H1 (cell line): Measurements from ENCODE around the gene CD46. TPM values are rescaled to one million over a fixed set of nuclear protein-coding genes. Genes with fewer than 3 reads are reported as not detected.

Experiments
- CTCF ChIA-PET: fragments of 300-600 bp; sonication (Branson Sonifier 250); formaldehyde crosslinking; loops from one replicate; lab custom pipeline; 2021; ENCODE audit not compliant: partially characterized antibody; lab: Charles Lee
- POLR2A ChIA-PET: fragments of 300-600 bp; sonication (Branson Sonifier 250); formaldehyde crosslinking; loops from one replicate; lab custom pipeline; 2021; ENCODE audit warnings: inconsistent platforms; ENCODE audit not compliant: partially characterized antibody; lab: Charles Lee
- DNase-seq, 2 experiments: peaks; one replicate each; pipeline versions ENCODE4 v3.0.0 to v3.0.0-alpha.2; 2010 to 2022; ENCODE audit warnings: low spot score in 2 of 2, low read depth in 1 of 2, mixed read lengths in 1 of 2
- FAIRE-seq: peaks from 2 replicates; lab custom pipeline; 2011; peaks lifted over from hg19 to GRCh38; lab: Jason Lieb, UNC
- H2AFZ ChIP-seq: 2 replicates; pipeline ENCODE4 v1.8.1; 2012; ENCODE audit warnings: low read length, inconsistent platforms
- H2AK5ac ChIP-seq: 2 replicates; pipeline ENCODE4 v1.6.1; 2013; ENCODE audit warnings: low read depth, low read length
- H2BK120ac ChIP-seq: replicated peaks from 2 replicates; pipeline ENCODE3; 2013; ENCODE audit warnings: low read depth, low read length, inconsistent platforms
- H2BK12ac ChIP-seq: 2 replicates; pipeline ENCODE4 v1.6.1; 2013; ENCODE audit warnings: low read depth, low read length
- H2BK15ac ChIP-seq: 2 replicates; pipeline ENCODE4 v1.6.1; 2013; ENCODE audit warnings: low read length
- H2BK20ac ChIP-seq: 2 replicates; pipeline ENCODE4 v1.6.1; 2013; ENCODE audit warnings: low read length
- H2BK5ac ChIP-seq: 2 replicates; pipeline ENCODE4 v1.6.1; 2013; ENCODE audit warnings: low read depth, low read length
- H3K14ac ChIP-seq: 2 replicates; pipeline ENCODE4 v1.6.1; 2013; ENCODE audit warnings: inconsistent platforms; ENCODE audit not compliant: insufficient read length
- H3K18ac ChIP-seq: 2 replicates; pipeline ENCODE4 v1.6.1; 2013; ENCODE audit warnings: low read length; ENCODE audit errors: extremely low read depth
- H3K23ac ChIP-seq: 2 replicates; pipeline ENCODE4 v1.6.1; 2013; ENCODE audit warnings: inconsistent platforms; ENCODE audit not compliant: insufficient read length
- H3K23me2 ChIP-seq: 2 replicates; pipeline ENCODE4 v1.6.1; 2013; ENCODE audit warnings: low read depth, low read length
- H3K27ac ChIP-seq: 2 replicates; pipeline ENCODE4 v1.6.1; 2011; ENCODE audit warnings: low read depth, low read length, inconsistent platforms
- H3K27me3 ChIP-seq, 4 experiments: replicated peaks in 1 of 4; 1 replicate in 1 of 4; 2 replicates in 3 of 4; pipeline versions ENCODE4 v1.6.1 to v1.8.1; 2011 to 2013; ENCODE audit warnings: low read length in 3 of 4, mild to moderate bottlenecking in 3 of 4, inconsistent platforms in 2 of 4, mixed read lengths in 2 of 4, moderate library complexity in 1 of 4; ENCODE audit not compliant: control insufficient read depth in 3 of 4, insufficient read depth in 3 of 4; ENCODE audit errors: extremely low read depth in 1 of 4
- H3K36me3 ChIP-seq, 4 experiments: 2 replicates each; pipeline versions ENCODE4 v1.6.1 to v1.8.1; 2011 to 2013; ENCODE audit warnings: mild to moderate bottlenecking in 4 of 4, low read length in 3 of 4, moderate library complexity in 2 of 4, control low read depth in 1 of 4, inconsistent platforms in 1 of 4; ENCODE audit not compliant: insufficient read depth in 4 of 4, control insufficient read depth in 2 of 4
- H3K4ac ChIP-seq: replicated peaks from 2 replicates; pipeline ENCODE3; 2013; ENCODE audit warnings: low read length, low read depth, mixed read lengths, inconsistent platforms; ENCODE audit not compliant: insufficient read length
- H3K4me1 ChIP-seq, 4 experiments: replicated peaks in 1 of 4; 1 replicate in 1 of 4; 2 replicates in 3 of 4; pipeline versions ENCODE4 v1.6.1 to v1.8.1; 2011 to 2013; ENCODE audit warnings: low read length in 3 of 4, inconsistent platforms in 2 of 4, mixed read lengths in 1 of 4; ENCODE audit not compliant: insufficient read depth in 4 of 4, control insufficient read depth in 3 of 4
- H3K4me2 ChIP-seq, 2 experiments: 2 replicates each; pipeline versions ENCODE4 v1.6.1 to v1.8.1; 2011 to 2013; ENCODE audit warnings: low read depth in 2 of 2, low read length in 2 of 2, control low read depth in 1 of 2, inconsistent platforms in 1 of 2, mild to moderate bottlenecking in 1 of 2; ENCODE audit not compliant: insufficient read depth in 1 of 2
- H3K4me3 ChIP-seq, 4 experiments: fragments of 200-600, 300-600 bp in 1 of 4; sonication (generic), shearing (Covaris generic), sonication (Bioruptor Twin) in 1 of 4; 2 replicates each; pipeline versions ENCODE4 v1.5.1 to v1.8.1; 2011 to 2016; ENCODE audit warnings: low read length in 4 of 4, low read depth in 3 of 4, control low read depth in 2 of 4, inconsistent platforms in 2 of 4, mild to moderate bottlenecking in 2 of 4, mixed read lengths in 1 of 4, moderate library complexity in 1 of 4; ENCODE audit not compliant: insufficient read depth in 2 of 4; ENCODE audit errors: extremely low read depth in 1 of 4
- H3K56ac ChIP-seq: replicated peaks from 2 replicates; pipeline ENCODE3; 2013; ENCODE audit warnings: low read depth, mild to moderate bottlenecking, mixed read lengths, low read length, inconsistent platforms; ENCODE audit not compliant: insufficient read length
- H3K79me1 ChIP-seq: 2 replicates; pipeline ENCODE4 v1.6.1; 2013; ENCODE audit warnings: low read depth, low read length, control low read depth
- H3K79me2 ChIP-seq, 2 experiments: 2 replicates each; pipeline versions ENCODE4 v1.6.1 to v1.8.1; 2012 to 2013; ENCODE audit warnings: low read length in 2 of 2, mild to moderate bottlenecking in 2 of 2, inconsistent platforms in 1 of 2; ENCODE audit not compliant: insufficient read depth in 2 of 2, control insufficient read depth in 1 of 2
- H3K9ac ChIP-seq, 4 experiments: replicated peaks in 1 of 4; 1 replicate in 1 of 4; 2 replicates in 3 of 4; pipeline versions ENCODE4 v1.6.1 to v1.8.1; 2011 to 2013; ENCODE audit warnings: low read depth in 3 of 4, low read length in 3 of 4, control low read depth in 2 of 4, mild to moderate bottlenecking in 2 of 4, moderate library complexity in 2 of 4, inconsistent platforms in 1 of 4; ENCODE audit errors: extremely low read depth in 1 of 4
- H3K9me3 ChIP-seq, 2 experiments: 2 replicates each; pipeline versions ENCODE4 v1.6.1 to v1.8.1; 2012 to 2013; ENCODE audit warnings: mild to moderate bottlenecking in 2 of 2, moderate library complexity in 2 of 2, control low read depth in 1 of 2, inconsistent platforms in 1 of 2, low read depth in 1 of 2, low read length in 1 of 2, mixed read lengths in 1 of 2; ENCODE audit not compliant: insufficient read depth in 2 of 2
- H4K20me1 ChIP-seq, 2 experiments: replicated peaks in 1 of 2; 2 replicates each; pipeline versions ENCODE3 to v1.8.1; 2011 to 2013; ENCODE audit warnings: inconsistent platforms in 2 of 2, low read length in 2 of 2, mild to moderate bottlenecking in 1 of 2; ENCODE audit not compliant: insufficient read depth in 2 of 2, control insufficient read depth in 1 of 2
- H4K5ac ChIP-seq: 2 replicates; pipeline ENCODE4 v1.6.1; 2013; ENCODE audit warnings: low read length, low read depth, mixed read lengths, inconsistent platforms; ENCODE audit not compliant: insufficient read length
- H4K8ac ChIP-seq: 2 replicates; pipeline ENCODE4 v1.8.0; 2013; ENCODE audit warnings: mild to moderate bottlenecking, moderate library complexity, low read length, inconsistent platforms; ENCODE audit not compliant: insufficient read depth; ENCODE audit errors: extremely low read depth
- H4K91ac ChIP-seq: replicated peaks from 2 replicates; pipeline ENCODE3; 2013; ENCODE audit warnings: low read length, mixed read lengths, inconsistent platforms; ENCODE audit not compliant: insufficient read length
- ASH2L ChIP-seq: fragments of 200-600, 300-600 bp; sonication (generic); IDR thresholded peaks from one replicate; pipeline ENCODE4 v1.7.1; 2017; ENCODE audit warnings: low read length
- BCL11A ChIP-seq, 2 experiments: IDR thresholded peaks; one replicate each; pipeline ENCODE4 v1.6.1; 2011; ENCODE audit warnings: low read depth in 2 of 2, low read length in 2 of 2, mild to moderate bottlenecking in 2 of 2
- KDM4A ChIP-seq: IDR thresholded peaks from one replicate; pipeline ENCODE4 v1.7.1; 2012; ENCODE audit warnings: low read depth, mild to moderate bottlenecking, moderate library complexity, low read length, inconsistent platforms; ENCODE audit not compliant: severe bottlenecking
- MAFK ChIP-seq: IDR thresholded peaks from 2 replicates; pipeline ENCODE4 v1.6.1; 2012; ENCODE audit warnings: low read depth, mild to moderate bottlenecking, improper control_type of control experiment, low read length
- PHF8 ChIP-seq: fragments of 200-600 bp; sonication (generic); conservative IDR thresholded peaks from 2 replicates; pipeline ENCODE4 v1.7.1; 2012; ENCODE audit warnings: low read depth, mild to moderate bottlenecking, inconsistent platforms, low read length, moderate library complexity
- POLR2A ChIP-seq, 2 experiments: IDR thresholded peaks; 1 replicate in 1 of 2; 2 replicates in 1 of 2; pipeline ENCODE4 v1.6.1; 2011; ENCODE audit warnings: low read depth in 2 of 2, low read length in 2 of 2, mild to moderate bottlenecking in 2 of 2; ENCODE audit errors: control extremely low read depth in 1 of 2
- POLR2AphosphoS5 ChIP-seq: IDR thresholded peaks from 2 replicates; pipeline ENCODE4 v1.6.1; 2011; ENCODE audit warnings: low read depth, low read length
- RAD21 ChIP-seq, 2 experiments: IDR thresholded peaks in 1 of 2; conservative IDR thresholded peaks in 1 of 2; 2 replicates each; pipeline ENCODE4 v1.6.1; 2011; ENCODE audit warnings: low read depth in 2 of 2, low read length in 2 of 2, improper control_type of control experiment in 1 of 2, inconsistent platforms in 1 of 2, mild to moderate bottlenecking in 1 of 2, moderate library complexity in 1 of 2
- RBBP5 ChIP-seq: IDR thresholded peaks from 2 replicates; pipeline ENCODE4 v1.7.1; 2012; ENCODE audit warnings: low read depth, mild to moderate bottlenecking, inconsistent platforms, low read length, moderate library complexity, borderline replicate concordance
- RFX5 ChIP-seq: IDR thresholded peaks from 2 replicates; pipeline ENCODE4 v1.6.1; 2011; ENCODE audit warnings: low read depth, low read length, improper control_type of control experiment, borderline replicate concordance
- RNF2 ChIP-seq: fragments of 200-900, 300-1000 bp; sonication (generic); IDR thresholded peaks from 2 replicates; pipeline ENCODE4 v1.7.1; 2016; ENCODE audit warnings: borderline replicate concordance, low read depth, mild to moderate bottlenecking, antibody characterized with exemption, low read length; ENCODE audit not compliant: poor library complexity, severe bottlenecking; ENCODE audit errors: missing control alignments
- SP4 ChIP-seq: IDR thresholded peaks from 2 replicates; pipeline ENCODE4 v1.6.1; 2012; ENCODE audit warnings: low read length, inconsistent platforms
- WGBS, 2 experiments: shearing (Covaris generic) in 1 of 2; methylation state at CpG; one replicate each; pipeline versions ENCODE4 v1.1.6 to v1.1.7; 2013 to 2015; ENCODE audit warnings: low lambda C conversion rate in 2 of 2, mixed read lengths in 2 of 2, inconsistent platforms in 1 of 2, low coverage in 1 of 2, missing lambda C conversion rate in 1 of 2; ENCODE audit not compliant: insufficient replicate concordance in 2 of 2, insufficient coverage in 1 of 2, insufficient read length in 1 of 2; ENCODE audit errors: extremely low coverage in 1 of 2, missing lambda C conversion rate in 1 of 2; 5-methylcytosine and 5-hydroxymethylcytosine counted together
- polyA plus RNA-seq, 7 experiments: library from polyadenylated mRNA; depleted of rRNA in 3 of 7; stranded (reverse) in 5 of 7; unstranded in 2 of 7; fragments of >200 nt in 5 of 7; fragments of 200-250 nt in 2 of 7; gene quantifications; 1 replicate in 5 of 7; 2 replicates in 1 of 7; 4 replicates in 1 of 7; pipeline versions ENCODE4 v1.2.1 to v1.2.3, GENCODE V29; 2011 to 2013; ENCODE audit warnings: missing spikeins in 2 of 7, mixed read lengths in 2 of 7
- total RNA-seq: library from RNA; stranded (reverse); fragmentation: NEBNext Ultra II Directional; extraction: Animal tissue kit (Norgen Biotek cat#: 25700); gene quantifications from 2 replicates; pipeline ENCODE4 v1.2.1, GENCODE V29; 2021

The CD46 gene
- total and polyA plus RNA-seq, 2 of the 8 experiments (the other 6 are each of a cell fraction or from before 2014, with no cell fraction given) = 60.9 to 113 TPM

- H2AK5ac ChIP-seq = no peak overlapping the region
- no peak overlapping the region for H3K18ac ChIP-seq
- H4K20me1 ChIP-seq = no peaks in the 10 kb centered on the region
- no peak overlapping the region for H3K4me2 ChIP-seq
- no peaks in the 10 kb centered on the region for H3K79me1 ChIP-seq
- no peaks in the 10 kb centered on the region for H3K36me3 ChIP-seq
- H4K5ac ChIP-seq = no peak overlapping the region
- peaks cover 0 to 12% (median 10%) of the 10 kb centered on the region in 4 experiments for H3K4me1 ChIP-seq
- H3K9me3 ChIP-seq = peaks cover 3 to 6% of the 10 kb centered on the region in 2 experiments; a peak in 2 of 4 replicates
- H3K27ac ChIP-seq = no peak overlapping the region
- ChIA-PET CTCF (interaction anchor here (0.6 kb wide), 1 partner anchor 34 kb away, joined by 3 read pairs; no protein-coding TSS in a partner anchor), POLR2A (no interaction called here)
- no peak overlapping the region for H3K4ac ChIP-seq
- DNase-seq = no peak
- no peak overlapping the region for H3K9ac ChIP-seq
- H3K56ac ChIP-seq = no peak overlapping the region
- WGBS, 2 experiments = 91% methylated on average over 6 of the region's 6 CpGs; no CpG with 5 or more reads in 1 of the 2 experiments
- H3K23ac ChIP-seq = no peak overlapping the region
- no peak overlapping the region for H3K4me3 ChIP-seq
- H2BK5ac ChIP-seq = no peak overlapping the region
- H4K91ac ChIP-seq = no peak overlapping the region
- 0 out of 2 replicates have a peak, but pooled peaks cover 2% of the 10 kb centered on the region for H3K23me2 ChIP-seq
- H3K79me2 ChIP-seq = peaks cover 0 to 11% of the 10 kb centered on the region in 2 experiments; a peak in 2 of 4 replicates
- H3K27me3 ChIP-seq = no peaks in the 10 kb centered on the region
- no peak overlapping the region; the same call in 1 of the 2 replicates for H2BK12ac ChIP-seq
- H2BK20ac ChIP-seq = no peak overlapping the region
- H3K14ac ChIP-seq = no peak overlapping the region
- H2BK120ac ChIP-seq = no peak overlapping the region
- H2BK15ac ChIP-seq = no peak overlapping the region
- no peak for FAIRE-seq
- H4K8ac ChIP-seq = no peak overlapping the region
- no peak for TF ChIP-seq RFX5
- TF ChIP-seq POLR2A (IDR thresholded peaks at IDR 0.05; ENCODE audit: control extremely low read depth in 1 of 2, low read depth in 2 of 2, low read length in 2 of 2) = no peak
- no peak for TF ChIP-seq RNF2
- no peak for TF ChIP-seq PHF8
- TF ChIP-seq RBBP5 = no peak
- TF ChIP-seq BCL11A (IDR thresholded peaks at IDR 0.05; ENCODE audit: low read depth in 2 of 2, low read length in 2 of 2) = no peak
- no peak for TF ChIP-seq KDM4A
- no peak for TF ChIP-seq MAFK
- no peak for TF ChIP-seq POLR2AphosphoS5
- TF ChIP-seq RAD21 (IDR thresholded peaks at IDR 0.05 in 1 of 2, conservative IDR thresholded peaks at IDR 0.05 in 1 of 2; ENCODE audit: low read depth in 2 of 2, low read length in 2 of 2) = no peak
- no peak for TF ChIP-seq ASH2L
- no peak for TF ChIP-seq SP4
- H2AFZ ChIP-seq = no peak overlapping the region
These were observed 5.8 kb upstream of the CD46 start for GRCh38 chr1:207745839-207746767.
